GM18505 (cell line): Measurements from ENCODE around the gene MAPKAP1.

Experiments
- ATAC-seq: cut with Tn5 transposase; IDR thresholded peaks from one replicate; pipeline ENCODE4 v1.9.1; 2021; ENCODE audit not compliant: unreplicated experiment
- POLR2A ChIP-seq: IDR thresholded peaks from 4 replicates; pipeline ENCODE4 v1.6.1; 2011; ENCODE audit warnings: borderline replicate concordance; ENCODE audit not compliant: insufficient read depth, insufficient read length; ENCODE audit errors: extremely low read depth

Gene MAPKAP1

GRCh38 chr9:125493384-125493783 is 213.6 kb downstream of the MAPKAP1 start:
- TF ChIP-seq POLR2A, result no peak
- no peak for ATAC-seq

GRCh38 chr9:125492719-125493118 is 214.3 kb downstream of the MAPKAP1 start:
- TF ChIP-seq POLR2A, result no peak
- ATAC-seq, result no peak

GRCh38 chr9:125487842-125488241 is 219.2 kb downstream of the MAPKAP1 start:
- no peak for TF ChIP-seq POLR2A
- no peak for ATAC-seq

GRCh38 chr9:125486576-125486975 is 220.4 kb downstream of the MAPKAP1 start:
- ATAC-seq, result no peak
- TF ChIP-seq POLR2A, result no peak

- no peak for TF ChIP-seq POLR2A
- no peak for ATAC-seq
These were observed 220.9 kb downstream of the MAPKAP1 start for GRCh38 chr9:125486152-125486508.

GRCh38 chr9:125485471-125486151 is 221.4 kb downstream of the MAPKAP1 start:
- no peak for TF ChIP-seq POLR2A
- no peak for ATAC-seq

- ATAC-seq, result no peak
- no peak for TF ChIP-seq POLR2A
These were observed 222.4 kb downstream of the MAPKAP1 start for GRCh38 chr9:125484350-125485282.

- TF ChIP-seq POLR2A, result no peak
- ATAC-seq, result no peak
These were observed 223.3 kb downstream of the MAPKAP1 start for GRCh38 chr9:125483697-125484096.

- ATAC-seq, result no peak
- no peak for TF ChIP-seq POLR2A
These were observed 227.0 kb downstream of the MAPKAP1 start for GRCh38 chr9:125479846-125480615.

GRCh38 chr9:125477089-125477544 is 229.9 kb downstream of the MAPKAP1 start:
- ATAC-seq, result no peak
- no peak for TF ChIP-seq POLR2A

- no peak for ATAC-seq
- TF ChIP-seq POLR2A, result no peak
These were observed 230.4 kb downstream of the MAPKAP1 start for GRCh38 chr9:125476645-125477044.

GRCh38 chr9:125475385-125475784 is 231.6 kb downstream of the MAPKAP1 start:
- no peak for TF ChIP-seq POLR2A
- no peak for ATAC-seq

GRCh38 chr9:125472926-125473701 is 233.9 kb downstream of the MAPKAP1 start:
- no peak for ATAC-seq
- TF ChIP-seq POLR2A, result no peak

GRCh38 chr9:125472562-125472925 is 234.5 kb downstream of the MAPKAP1 start:
- ATAC-seq, result no peak
- no peak for TF ChIP-seq POLR2A
